Measurements from ENCODE around the gene RAD18. TPM values are rescaled to one million over a fixed set of nuclear protein-coding genes. Genes with fewer than 3 reads are reported as not detected.

RAD18 gene
- total RNA-seq, 3 donors from 2014 or later, result 8.6 to 26.3 (median 13.4) TPM

DNA sequence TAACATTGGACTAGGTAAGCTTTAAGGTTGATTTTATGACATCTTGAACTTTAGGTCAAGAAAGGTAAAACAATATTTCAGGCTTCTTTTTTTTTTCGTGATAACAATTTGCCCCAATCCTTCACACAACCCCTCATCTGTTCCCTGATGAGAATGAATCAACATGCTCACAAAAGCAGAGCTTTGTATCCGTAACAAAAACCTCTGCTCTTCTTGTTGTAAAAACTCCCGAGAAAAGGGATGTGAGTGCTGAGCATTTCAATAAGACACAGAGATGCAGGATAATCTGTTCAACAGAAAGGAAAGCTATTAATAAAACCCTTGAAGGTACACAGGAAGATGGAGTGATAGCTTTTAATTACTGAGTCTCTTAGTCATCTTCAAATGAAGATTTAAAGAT is 94.3 kb downstream of the RAD18 start:
- intact Hi-C loops (cut with DNase I; ENCODE audit: low total_unique reads), result no loop called here
- H3K27me3 ChIP-seq, result no peaks in the 10 kb centered on the region
- H3K4me3 ChIP-seq, result no peak overlapping the region
- no peaks in the 10 kb centered on the region for H3K36me3 ChIP-seq
- TF ChIP-seq POLR2A (IDR thresholded peaks at IDR 0.05), result no peak
- no peak for TF ChIP-seq POLR2AphosphoS5 (IDR thresholded peaks at IDR 0.05)
- TF ChIP-seq, protein P1, sequence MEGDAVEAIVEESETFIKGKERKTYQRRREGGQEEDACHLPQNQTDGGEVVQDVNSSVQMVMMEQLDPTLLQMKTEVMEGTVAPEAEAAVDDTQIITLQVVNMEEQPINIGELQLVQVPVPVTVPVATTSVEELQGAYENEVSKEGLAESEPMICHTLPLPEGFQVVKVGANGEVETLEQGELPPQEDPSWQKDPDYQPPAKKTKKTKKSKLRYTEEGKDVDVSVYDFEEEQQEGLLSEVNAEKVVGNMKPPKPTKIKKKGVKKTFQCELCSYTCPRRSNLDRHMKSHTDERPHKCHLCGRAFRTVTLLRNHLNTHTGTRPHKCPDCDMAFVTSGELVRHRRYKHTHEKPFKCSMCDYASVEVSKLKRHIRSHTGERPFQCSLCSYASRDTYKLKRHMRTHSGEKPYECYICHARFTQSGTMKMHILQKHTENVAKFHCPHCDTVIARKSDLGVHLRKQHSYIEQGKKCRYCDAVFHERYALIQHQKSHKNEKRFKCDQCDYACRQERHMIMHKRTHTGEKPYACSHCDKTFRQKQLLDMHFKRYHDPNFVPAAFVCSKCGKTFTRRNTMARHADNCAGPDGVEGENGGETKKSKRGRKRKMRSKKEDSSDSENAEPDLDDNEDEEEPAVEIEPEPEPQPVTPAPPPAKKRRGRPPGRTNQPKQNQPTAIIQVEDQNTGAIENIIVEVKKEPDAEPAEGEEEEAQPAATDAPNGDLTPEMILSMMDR (IDR thresholded peaks at IDR 0.05), result no peak
- no peak for DNase-seq (ENCODE audit: low spot score in 2 of 2)
- H3K4me1 ChIP-seq, result no peaks in the 10 kb centered on the region
- no peak overlapping the region for H3K27ac ChIP-seq
- no peaks in the 10 kb centered on the region for H3K9me3 ChIP-seq

DNA sequence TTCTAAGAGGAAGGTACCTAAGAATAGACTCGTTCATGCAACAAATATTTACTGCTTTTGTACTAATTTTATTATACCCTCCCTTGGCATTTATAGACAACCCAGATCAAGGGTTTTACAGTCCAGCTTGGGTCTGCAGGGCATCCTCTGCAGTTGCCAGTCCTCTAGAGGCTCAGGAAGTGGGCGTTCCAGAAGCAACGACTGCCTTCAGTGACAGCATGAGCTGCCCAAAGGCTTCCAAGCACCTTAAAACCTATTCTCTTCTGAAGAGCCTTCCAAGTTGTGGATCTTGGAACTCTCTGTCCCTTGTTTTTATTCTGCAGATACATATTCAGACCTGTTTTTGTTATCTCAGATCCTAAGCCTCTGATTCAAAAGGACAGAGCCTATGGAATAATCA is 95.6 kb downstream of the RAD18 start:
- no peak for DNase-seq (ENCODE audit: low spot score in 2 of 2)
- intact Hi-C loops (cut with DNase I; ENCODE audit: low total_unique reads), result no loop called here
- Histone ChIP-seq H3K36me3 (no peaks in the 10 kb centered on the region), H3K27ac (no peak overlapping the region), H3K9me3 (no peaks in the 10 kb centered on the region), H3K4me3 (no peak overlapping the region), H3K27me3 (no peaks in the 10 kb centered on the region), H3K4me1 (no peaks in the 10 kb centered on the region)
- TF ChIP-seq POLR2A (IDR thresholded peaks at IDR 0.05), result no peak
- no peak for TF ChIP-seq POLR2AphosphoS5 (IDR thresholded peaks at IDR 0.05)
- TF ChIP-seq, protein P1 (IDR thresholded peaks at IDR 0.05), result no peak

DNA sequence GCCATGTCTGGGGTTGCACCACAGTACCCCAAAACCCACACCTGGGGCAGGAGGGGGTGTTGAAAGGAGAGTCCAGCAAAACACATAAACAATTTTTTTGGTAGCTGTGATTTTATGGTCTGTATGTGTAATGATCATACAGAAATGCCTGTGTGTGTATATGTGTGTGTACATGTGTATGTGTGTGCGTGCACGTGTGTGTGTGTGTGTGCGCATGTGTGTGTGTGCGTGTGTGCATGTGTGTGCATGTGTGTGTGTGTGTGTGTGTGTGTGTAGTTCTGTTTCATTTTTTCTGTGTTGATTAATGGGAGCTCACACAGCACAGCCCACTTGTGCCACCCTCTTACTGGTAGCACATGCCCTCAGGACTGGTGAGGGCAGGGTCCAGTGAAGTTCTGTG is 97.6 kb downstream of the RAD18 start:
- TF ChIP-seq, protein P1 (IDR thresholded peaks at IDR 0.05), result no peak
- TF ChIP-seq POLR2A (IDR thresholded peaks at IDR 0.05), result no peak
- no peak for TF ChIP-seq POLR2AphosphoS5 (IDR thresholded peaks at IDR 0.05)
- Histone ChIP-seq H3K27ac (no peak overlapping the region), H3K27me3 (no peaks in the 10 kb centered on the region), H3K36me3 (no peaks in the 10 kb centered on the region), H3K4me1 (no peaks in the 10 kb centered on the region), H3K9me3 (no peaks in the 10 kb centered on the region), H3K4me3 (no peak overlapping the region)
- no peak for DNase-seq (ENCODE audit: low spot score in 2 of 2)
- intact Hi-C loops (cut with DNase I; ENCODE audit: low total_unique reads), result no loop called here

DNA sequence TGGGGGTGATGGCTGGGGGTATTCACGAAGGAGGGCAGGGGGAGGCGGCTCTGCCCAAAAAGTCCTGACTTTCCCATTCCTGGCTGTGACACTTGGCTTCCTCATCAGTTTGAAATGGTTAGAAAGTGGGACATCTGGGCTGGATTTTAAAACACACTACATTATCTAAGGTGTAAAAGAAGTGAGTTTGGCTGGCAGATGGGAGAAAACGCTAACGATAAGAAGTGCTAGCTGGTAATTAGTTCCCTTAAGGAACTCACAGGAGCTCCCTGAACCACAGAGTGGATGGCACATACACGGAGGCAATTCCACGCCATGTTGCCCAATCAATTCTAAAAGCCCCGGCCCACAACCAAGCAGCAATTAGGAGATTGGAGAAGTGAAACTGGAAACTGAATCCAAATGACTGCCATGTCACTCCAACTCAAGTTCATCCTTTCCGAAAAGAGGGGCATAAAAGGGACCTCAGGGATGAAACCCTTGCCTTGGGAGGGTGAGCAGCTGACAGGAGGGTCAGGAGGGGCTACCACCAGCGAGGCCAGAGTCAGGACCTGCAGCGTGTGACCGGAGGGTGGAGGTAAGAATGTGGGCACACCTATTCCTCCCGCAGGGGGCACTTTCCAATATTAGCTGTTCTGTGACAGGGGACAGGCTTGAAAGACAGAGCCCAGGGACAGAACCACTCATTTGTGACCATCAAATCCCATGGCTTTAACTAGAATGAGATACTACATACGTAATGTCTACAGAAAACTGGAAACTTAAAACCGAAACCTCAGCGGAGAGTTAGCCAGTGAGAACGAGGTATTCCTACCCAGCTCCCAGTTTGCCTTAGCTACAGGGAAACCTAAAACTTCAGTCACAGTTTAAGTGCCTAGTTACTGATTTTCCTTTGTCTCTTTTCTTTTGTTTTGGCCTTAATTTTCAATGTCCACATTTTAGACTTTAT is 98.6 kb downstream of the RAD18 start:
- intact Hi-C loops (cut with DNase I; ENCODE audit: low total_unique reads), result loop anchor here (5.0 kb wide), 1 partner anchor 1687 kb away; no protein-coding TSS in a partner anchor
- TF ChIP-seq, protein P1 (IDR thresholded peaks at IDR 0.05), result no peak
- TF ChIP-seq POLR2A (IDR thresholded peaks at IDR 0.05) (no peak), POLR2AphosphoS5 (IDR thresholded peaks at IDR 0.05) (no peak)
- Histone ChIP-seq H3K4me1 (no peaks in the 10 kb centered on the region), H3K27me3 (no peaks in the 10 kb centered on the region), H3K27ac (no peak overlapping the region), H3K9me3 (no peaks in the 10 kb centered on the region), H3K36me3 (no peaks in the 10 kb centered on the region), H3K4me3 (peak overlapping the region in 1 of 3 donors; percentile 19)
- no peak for DNase-seq (ENCODE audit: low spot score in 2 of 2)

DNA sequence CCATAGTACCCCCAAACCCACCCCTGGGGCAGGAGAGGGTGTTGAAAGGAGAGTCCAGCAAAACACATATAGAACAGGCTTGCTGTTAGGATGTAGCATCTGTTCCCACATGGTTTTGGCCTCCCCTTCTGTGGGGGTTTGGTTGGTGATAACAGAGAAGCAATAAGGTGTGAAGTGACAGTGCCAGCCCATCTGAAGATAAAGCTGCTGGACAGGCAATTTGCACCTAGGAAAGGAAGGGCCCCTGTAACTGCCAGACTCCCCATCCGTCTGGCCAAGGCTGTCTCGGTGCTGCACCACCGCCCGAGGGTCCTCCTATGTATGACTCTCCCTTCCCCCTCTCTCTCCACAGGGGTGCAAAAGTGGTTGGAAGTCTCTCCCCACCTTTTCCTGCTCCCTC is 99.4 kb downstream of the RAD18 start:
- intact Hi-C loops (cut with DNase I; ENCODE audit: low total_unique reads), result loop anchor here (5.0 kb wide), 1 partner anchor 1687 kb away; no protein-coding TSS in a partner anchor
- Histone ChIP-seq H3K36me3 (no peaks in the 10 kb centered on the region), H3K27me3 (no peaks in the 10 kb centered on the region), H3K9me3 (no peaks in the 10 kb centered on the region), H3K4me3 (no peak overlapping the region), H3K27ac (no peak overlapping the region), H3K4me1 (no peaks in the 10 kb centered on the region)
- TF ChIP-seq, protein P1 (IDR thresholded peaks at IDR 0.05), result no peak
- TF ChIP-seq POLR2A (IDR thresholded peaks at IDR 0.05) (no peak), POLR2AphosphoS5 (IDR thresholded peaks at IDR 0.05) (no peak)
- DNase-seq (ENCODE audit: low spot score in 2 of 2), result no peak
